HAP-1 (cell line): Measurements from ENCODE around the gene GMFB.

Experiments
- DNase-seq, 2 experiments: peaks; one replicate each; pipeline ENCODE4 v3.0.0-alpha.2; 2016 to 2020; ENCODE audit warnings: low spot score in 2 of 2
- H3K27me3 ChIP-seq: fragments of 250-450 bp; sonication (Bioruptor Pico); 2 replicates; pipeline ENCODE4 v1.5.1; 2020; ENCODE audit warnings: low read depth, mild to moderate bottlenecking, moderate library complexity
- H3K36me3 ChIP-seq: fragments of 250-450 bp; sonication (Bioruptor Pico); replicated peaks from 2 replicates; pipeline ENCODE4 v1.5.1; 2020; ENCODE audit warnings: mild to moderate bottlenecking
- H3K4me1 ChIP-seq: fragments of 250-450 bp; sonication (Bioruptor Pico); 2 replicates; pipeline ENCODE4 v1.5.1; 2020; ENCODE audit warnings: mild to moderate bottlenecking
- H3K4me3 ChIP-seq: fragments of 250-450 bp; sonication (Bioruptor Pico); 2 replicates; pipeline ENCODE4 v1.5.1; 2020; ENCODE audit warnings: mild to moderate bottlenecking, moderate library complexity
- H3K9me3 ChIP-seq: fragments of 250-450 bp; sonication (Bioruptor Pico); 2 replicates; pipeline ENCODE4 v1.5.1; 2020; ENCODE audit warnings: mild to moderate bottlenecking, moderate library complexity
- in situ Hi-C: fragments of 300-500 bp; cut with MboI; formaldehyde crosslinking; loops from 3 replicates; pipeline ENCODE4 v1.14.3; 2020; ENCODE audit warnings: low sequenced_read_pairs, inconsistent platforms, mixed read lengths

GMFB gene

GRCh38 chr14:54509546-54510501, 21.0 kb upstream of the GMFB start, which contains the start of gene CGRRF1:
TSS of gene CGRRF1 (plus strand) at chr14:54509906. CDS start at chr14:54509960, 54 bp downstream.
- H3K27me3 ChIP-seq: no peaks in the 10 kb centered on the region
- in situ Hi-C loops: no loop called here
- H3K4me1 ChIP-seq: peaks cover 6% of the 10 kb centered on the region; the same call in 1 of the 2 replicates
- 0 out of 2 replicates have a peak, but pooled peaks cover 5% of the 10 kb centered on the region for H3K36me3 ChIP-seq
- H3K4me3 ChIP-seq: peak within 1 kb of the TSS; percentile 95
- peak; percentile 96 to 99 for DNase-seq
- no peaks in the 10 kb centered on the region for H3K9me3 ChIP-seq

GRCh38 chr14:54503486-54503885, 14.7 kb upstream of the GMFB start:
- Histone ChIP-seq H3K9me3 (no peaks in the 10 kb centered on the region), H3K36me3 (no peaks in the 10 kb centered on the region), H3K4me3 (no peak overlapping the region), H3K27me3 (no peaks in the 10 kb centered on the region), H3K4me1 (no peaks in the 10 kb centered on the region)
- DNase-seq: peak in 1 of 2 experiments; percentile 21
- in situ Hi-C loops: no loop called here

- no peak overlapping the region for H3K4me3 ChIP-seq
- no peaks in the 10 kb centered on the region for H3K4me1 ChIP-seq
- no peaks in the 10 kb centered on the region for H3K27me3 ChIP-seq
- no peak for DNase-seq
- no peaks in the 10 kb centered on the region for H3K9me3 ChIP-seq
- H3K36me3 ChIP-seq: no peaks in the 10 kb centered on the region
- in situ Hi-C loops: no loop called here
Observed at GRCh38 chr14:54502602-54503001, 13.8 kb upstream of the GMFB start.

- H3K9me3 ChIP-seq: no peaks in the 10 kb centered on the region
Observed at GRCh38 chr14:54501480-54501879, 12.7 kb upstream of the GMFB start.

GRCh38 chr14:54500744-54501143, 12.0 kb upstream of the GMFB start:
- in situ Hi-C loops: no loop called here
- no peaks in the 10 kb centered on the region for H3K9me3 ChIP-seq
- H3K4me3 ChIP-seq: no peak overlapping the region
- no peaks in the 10 kb centered on the region for H3K27me3 ChIP-seq
- no peaks in the 10 kb centered on the region for H3K36me3 ChIP-seq
- H3K4me1 ChIP-seq: no peaks in the 10 kb centered on the region
- DNase-seq: no peak

More at GRCh38 chr14:54501480-54501879, 12.7 kb upstream of the GMFB start:
- in situ Hi-C loops: no loop called here
- Histone ChIP-seq H3K4me1 (no peaks in the 10 kb centered on the region), H3K27me3 (no peaks in the 10 kb centered on the region), H3K4me3 (no peak overlapping the region), H3K36me3 (no peaks in the 10 kb centered on the region)
- DNase-seq: no peak

- Histone ChIP-seq H3K36me3 (no peaks in the 10 kb centered on the region), H3K4me1 (no peaks in the 10 kb centered on the region), H3K4me3 (no peak overlapping the region), H3K27me3 (no peaks in the 10 kb centered on the region), H3K9me3 (no peaks in the 10 kb centered on the region)
- DNase-seq: no peak
- in situ Hi-C loops: no loop called here
Observed at GRCh38 chr14:54498579-54498978, 9.8 kb upstream of the GMFB start.

- H3K27me3 ChIP-seq: no peaks in the 10 kb centered on the region
- H3K4me1 ChIP-seq: no peaks in the 10 kb centered on the region
- no peaks in the 10 kb centered on the region for H3K9me3 ChIP-seq
- in situ Hi-C loops: no loop called here
- no peak for DNase-seq
- no peaks in the 10 kb centered on the region for H3K36me3 ChIP-seq
- no peak overlapping the region for H3K4me3 ChIP-seq
Observed at GRCh38 chr14:54498095-54498531, 9.3 kb upstream of the GMFB start.

GRCh38 chr14:54497224-54497623, 8.4 kb upstream of the GMFB start:
- H3K36me3 ChIP-seq: no peaks in the 10 kb centered on the region
- H3K4me3 ChIP-seq: no peak overlapping the region
- no peaks in the 10 kb centered on the region for H3K27me3 ChIP-seq
- H3K4me1 ChIP-seq: peaks cover 4% of the 10 kb centered on the region
- in situ Hi-C loops: no loop called here
- no peaks in the 10 kb centered on the region for H3K9me3 ChIP-seq
- DNase-seq: no peak

GRCh38 chr14:54493293-54493692, 4.5 kb upstream of the GMFB start:
- no peaks in the 10 kb centered on the region for H3K27me3 ChIP-seq
- peaks cover 11% of the 10 kb centered on the region for H3K4me1 ChIP-seq
- H3K36me3 ChIP-seq: no peaks in the 10 kb centered on the region
- in situ Hi-C loops: no loop called here
- H3K9me3 ChIP-seq: no peaks in the 10 kb centered on the region
- no peak overlapping the region for H3K4me3 ChIP-seq
- DNase-seq: no peak

- Histone ChIP-seq H3K36me3 (no peaks in the 10 kb centered on the region; the same call in 1 of the 2 replicates), H3K27me3 (no peaks in the 10 kb centered on the region), H3K4me1 (peaks cover 20% of the 10 kb centered on the region), H3K4me3 (no peak overlapping the region), H3K9me3 (no peaks in the 10 kb centered on the region)
- peak in 1 of 2 experiments; percentile 32 for DNase-seq
- in situ Hi-C loops: no loop called here
Observed at GRCh38 chr14:54490445-54491175, 1.8 kb upstream of the GMFB start.

GRCh38 chr14:54489731-54490444, 1.1 kb upstream of the GMFB start:
- no peak for DNase-seq

GRCh38 chr14:54489318-54489683, 521 bp upstream of the GMFB start:
- Histone ChIP-seq H3K4me1 (peaks cover 20% of the 10 kb centered on the region), H3K36me3 (no peaks in the 10 kb centered on the region; the same call in 1 of the 2 replicates), H3K9me3 (no peaks in the 10 kb centered on the region), H3K4me3 (peak overlapping the region; percentile 81), H3K27me3 (no peaks in the 10 kb centered on the region)
- in situ Hi-C loops: no loop called here
- no peak for DNase-seq

More at GRCh38 chr14:54489731-54490444, 1.1 kb upstream of the GMFB start:
- in situ Hi-C loops: no loop called here
- Histone ChIP-seq H3K9me3 (no peaks in the 10 kb centered on the region), H3K4me3 (peak overlapping the region; percentile 81; the same call in 1 of the 2 replicates), H3K4me1 (peaks cover 20% of the 10 kb centered on the region), H3K36me3 (no peaks in the 10 kb centered on the region; the same call in 1 of the 2 replicates), H3K27me3 (no peaks in the 10 kb centered on the region)

- H3K4me3 ChIP-seq: peak overlapping the region; percentile 81
- H3K4me1 ChIP-seq: peaks cover 20% of the 10 kb centered on the region
- DNase-seq: peak in 1 of 2 experiments; percentile 20
- H3K9me3 ChIP-seq: no peaks in the 10 kb centered on the region
- in situ Hi-C loops: no loop called here
- H3K27me3 ChIP-seq: no peaks in the 10 kb centered on the region
- H3K36me3 ChIP-seq: peaks cover 2% of the 10 kb centered on the region
Observed at GRCh38 chr14:54488318-54488645, 498 bp downstream of the GMFB start.
